Measurements from ENCODE around the gene ANKS1B.

ANKS1B gene

DNA sequence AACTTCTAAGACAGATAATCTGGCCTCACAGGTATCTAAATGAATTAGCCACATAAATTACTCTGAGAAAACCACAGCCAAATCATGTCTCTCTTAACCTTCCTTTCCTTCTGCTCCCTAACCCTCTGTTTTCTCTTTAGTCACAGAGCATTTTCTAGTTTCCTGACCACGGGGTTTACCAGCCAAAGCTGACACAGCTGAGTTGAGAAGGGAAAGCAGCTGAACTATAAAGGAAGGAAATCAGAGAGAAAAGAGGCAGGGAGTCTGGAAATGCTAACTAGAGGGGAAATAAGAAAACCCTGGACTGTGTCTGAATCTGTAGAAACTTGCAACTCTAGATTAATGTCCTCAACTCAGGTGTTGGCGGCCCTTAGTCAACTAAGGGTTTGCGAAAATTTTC is 24.4 kb downstream of the ANKS1B start:
- DNase-seq (ENCODE audit: low read depth in 1 of 2, low spot score in 1 of 2), result no peak

DNA sequence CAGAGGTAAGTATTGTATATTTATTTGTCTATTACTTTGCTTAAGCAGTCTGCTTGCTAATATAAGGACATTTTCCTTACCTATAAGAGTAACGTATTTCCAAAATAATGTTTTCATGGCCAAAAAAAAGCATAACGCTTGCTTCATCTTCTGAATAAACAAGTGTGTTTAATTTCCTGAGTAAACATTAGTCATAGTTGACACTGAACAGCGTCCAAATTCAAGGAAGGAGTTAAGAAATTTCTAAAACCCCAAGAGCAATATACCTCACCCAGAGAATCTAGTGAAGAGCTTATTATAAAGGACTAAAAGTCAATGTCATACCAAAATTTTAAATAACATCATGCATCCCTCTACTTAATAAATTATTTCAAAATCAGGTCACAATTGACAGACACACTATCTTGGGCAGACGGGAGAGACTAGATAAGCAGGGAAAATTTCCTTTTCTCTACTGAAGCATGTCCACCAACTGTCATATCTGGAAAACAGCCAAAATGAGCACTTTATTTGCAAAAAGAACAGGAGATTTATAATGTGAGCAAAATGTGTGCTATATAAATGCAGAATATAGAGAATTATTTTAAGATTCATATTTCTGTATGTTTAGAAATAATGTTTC is 25.1 kb downstream of the ANKS1B start:
- DNase-seq (ENCODE audit: low read depth in 1 of 2, low spot score in 1 of 2), result no peak

DNA sequence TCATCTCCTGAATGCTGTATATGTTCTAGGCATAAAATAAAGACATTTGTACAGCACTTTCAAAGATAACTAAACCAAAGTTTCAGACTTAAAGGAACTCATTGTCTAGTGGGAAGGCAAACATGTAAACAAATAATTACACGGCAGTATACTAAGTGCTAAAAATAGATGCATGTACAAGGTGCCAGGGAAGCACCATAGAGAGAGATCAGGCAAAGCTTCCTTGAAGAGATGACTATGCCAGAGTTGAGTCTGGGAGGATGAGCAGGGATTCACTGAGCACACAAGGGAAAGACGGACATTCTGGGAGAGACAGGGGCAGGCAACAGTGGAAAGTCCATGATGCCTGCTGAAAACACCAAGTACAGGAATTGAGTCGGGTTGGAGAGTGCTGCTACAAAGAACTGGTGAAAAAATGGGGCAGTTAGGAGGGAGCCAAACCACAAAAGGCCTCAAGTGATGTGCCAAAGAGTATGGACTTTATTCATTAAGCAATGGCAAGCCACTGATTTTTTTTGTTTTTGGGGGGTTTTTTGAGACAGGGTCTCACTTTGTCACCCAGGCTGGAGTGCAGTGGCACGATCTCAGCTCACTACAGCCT is 26.8 kb downstream of the ANKS1B start:
- DNase-seq (ENCODE audit: low read depth in 1 of 2, low spot score in 1 of 2), result no peak

DNA sequence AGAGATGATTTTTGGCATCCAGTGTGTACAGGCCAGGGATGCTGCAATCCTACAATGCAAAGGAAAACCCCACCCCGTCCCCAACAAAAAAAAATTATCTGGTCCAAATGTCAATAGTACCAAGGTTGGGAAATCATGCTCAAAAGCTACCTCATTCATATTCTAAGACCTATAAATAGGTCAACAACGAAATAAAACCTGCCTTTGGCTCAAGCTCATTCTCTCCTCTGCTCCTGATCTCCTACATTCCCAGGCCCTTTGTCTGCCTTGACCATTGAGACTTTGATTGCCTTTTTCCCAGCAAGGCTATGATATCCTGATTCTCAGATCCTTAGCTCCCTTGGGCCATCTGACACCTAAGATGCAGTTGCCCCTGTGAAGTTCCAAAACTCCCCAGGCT is 30.0 kb downstream of the ANKS1B start:
- no peak for DNase-seq (ENCODE audit: low read depth in 1 of 2, low spot score in 1 of 2)

DNA sequence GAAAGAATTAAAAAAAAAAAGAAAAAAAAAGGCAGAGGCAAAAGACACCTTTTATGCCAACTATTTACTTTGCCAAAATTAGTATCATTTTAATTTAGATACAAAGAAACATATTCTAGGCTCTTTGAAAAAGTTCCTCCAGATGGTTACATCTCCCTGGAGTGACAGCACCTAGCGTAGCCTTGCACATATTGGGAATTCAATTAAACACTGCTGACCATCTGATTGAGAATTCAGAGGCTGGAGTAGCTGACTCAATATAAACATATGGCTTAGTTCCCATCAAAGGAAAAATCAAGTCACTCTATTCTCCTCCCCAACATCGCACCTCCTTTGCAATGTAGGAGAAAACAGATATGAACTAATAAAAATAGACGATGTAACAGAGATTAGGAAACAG is 36.4 kb downstream of the ANKS1B start:
- no peak for DNase-seq (ENCODE audit: low read depth in 1 of 2, low spot score in 1 of 2)

DNA sequence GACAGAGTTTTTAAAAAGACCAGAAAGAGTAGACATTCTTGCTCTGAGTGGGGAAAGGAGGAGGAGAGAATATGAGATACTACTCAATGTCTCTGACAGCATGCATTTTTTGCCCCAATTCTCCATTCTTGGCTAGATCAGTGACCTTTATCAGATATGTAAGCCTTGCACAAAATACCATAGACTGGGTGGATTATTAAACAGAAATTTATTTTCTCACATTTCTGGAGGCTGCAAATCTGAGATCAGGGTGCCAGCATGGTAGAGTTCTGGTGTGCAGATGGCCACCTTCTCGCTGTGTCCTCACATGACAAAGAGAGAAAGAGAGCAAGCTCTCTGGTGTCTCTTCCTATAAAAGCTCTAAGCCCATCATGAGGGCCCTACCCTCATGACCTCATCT is 38.6 kb downstream of the ANKS1B start:
- no peak for DNase-seq (ENCODE audit: low read depth in 1 of 2, low spot score in 1 of 2)

DNA sequence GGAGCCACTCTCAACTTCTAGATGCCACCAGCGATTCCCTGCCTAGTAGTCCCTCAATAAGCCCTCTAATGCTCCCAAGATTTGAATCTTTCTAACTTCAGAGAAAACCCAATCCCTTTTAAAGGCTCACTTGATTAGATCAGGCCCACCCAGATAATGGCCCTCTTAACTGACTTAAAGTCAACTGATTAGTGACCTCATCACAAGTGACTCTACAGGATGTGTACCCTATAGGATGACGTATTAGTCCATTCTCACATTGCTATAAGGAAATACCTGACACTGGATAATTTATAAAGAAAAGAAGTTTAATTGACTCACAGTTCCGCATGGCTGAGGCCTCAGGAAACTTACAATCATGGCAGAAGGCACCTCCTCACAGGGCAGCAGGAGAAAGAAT is 49.1 kb downstream of the ANKS1B start:
- DNase-seq (ENCODE audit: low read depth in 1 of 2, low spot score in 1 of 2), result no peak

DNA sequence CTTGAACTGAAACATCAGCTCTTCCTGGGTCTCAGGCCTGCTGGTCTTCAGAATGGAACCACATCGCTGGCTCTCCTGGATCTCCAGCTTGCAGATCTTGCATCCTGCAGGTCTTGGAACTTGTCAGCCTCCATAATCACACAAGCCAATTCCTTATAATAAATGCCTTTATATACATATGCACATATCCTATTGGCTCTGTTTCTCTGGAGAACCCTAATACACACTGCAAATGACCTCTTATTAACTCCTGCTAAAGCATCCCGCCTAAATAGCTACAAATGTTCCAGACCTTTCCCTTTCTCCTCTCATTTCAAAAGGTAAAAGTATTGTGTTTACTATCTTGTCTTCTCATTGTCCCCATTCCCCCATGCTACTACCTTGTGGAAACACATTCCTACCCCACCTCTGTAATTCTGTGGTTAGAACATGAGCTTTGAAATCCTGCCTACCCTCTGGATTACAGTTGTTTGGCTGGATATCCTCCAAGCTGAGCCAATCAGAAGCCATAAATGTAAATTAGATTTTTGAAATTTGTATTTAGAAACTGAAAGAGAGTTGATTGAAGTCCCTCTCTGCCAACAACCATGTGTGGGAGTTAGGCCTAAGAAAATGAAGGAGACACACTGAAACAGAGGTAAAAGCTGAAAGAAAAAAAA is 58.1 kb downstream of the ANKS1B start:
- DNase-seq (ENCODE audit: low read depth in 1 of 2, low spot score in 1 of 2), result no peak

DNA sequence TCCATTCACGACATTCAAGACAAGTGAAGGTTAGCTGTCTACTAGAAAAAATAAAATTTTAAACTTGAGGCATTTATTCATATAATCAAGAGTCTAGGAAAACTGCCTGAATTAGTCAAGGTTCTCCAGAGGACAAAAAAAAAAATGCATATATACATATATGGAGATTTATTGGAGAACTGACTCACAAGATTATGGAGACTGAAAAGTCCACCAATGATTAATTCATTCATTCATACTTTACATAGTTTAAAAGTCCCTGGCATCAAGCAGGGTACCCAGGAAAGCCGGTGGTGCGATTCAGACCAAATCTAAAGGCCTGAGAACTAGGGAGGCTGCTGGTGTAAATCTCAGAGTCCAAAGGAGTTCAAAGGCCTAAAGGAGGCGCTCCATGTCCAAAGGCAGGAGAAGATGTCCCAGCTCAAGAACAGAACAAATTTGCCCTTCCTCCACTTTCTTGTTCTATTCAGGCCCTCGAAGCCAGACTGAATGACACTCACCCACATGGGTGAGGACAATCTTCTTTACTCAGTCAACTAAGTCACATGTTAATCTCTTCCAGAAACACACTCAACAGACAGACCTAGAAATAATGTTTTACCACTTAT is 64.3 kb downstream of the ANKS1B start:
- no peak for DNase-seq (ENCODE audit: low read depth in 1 of 2, low spot score in 1 of 2)

DNA sequence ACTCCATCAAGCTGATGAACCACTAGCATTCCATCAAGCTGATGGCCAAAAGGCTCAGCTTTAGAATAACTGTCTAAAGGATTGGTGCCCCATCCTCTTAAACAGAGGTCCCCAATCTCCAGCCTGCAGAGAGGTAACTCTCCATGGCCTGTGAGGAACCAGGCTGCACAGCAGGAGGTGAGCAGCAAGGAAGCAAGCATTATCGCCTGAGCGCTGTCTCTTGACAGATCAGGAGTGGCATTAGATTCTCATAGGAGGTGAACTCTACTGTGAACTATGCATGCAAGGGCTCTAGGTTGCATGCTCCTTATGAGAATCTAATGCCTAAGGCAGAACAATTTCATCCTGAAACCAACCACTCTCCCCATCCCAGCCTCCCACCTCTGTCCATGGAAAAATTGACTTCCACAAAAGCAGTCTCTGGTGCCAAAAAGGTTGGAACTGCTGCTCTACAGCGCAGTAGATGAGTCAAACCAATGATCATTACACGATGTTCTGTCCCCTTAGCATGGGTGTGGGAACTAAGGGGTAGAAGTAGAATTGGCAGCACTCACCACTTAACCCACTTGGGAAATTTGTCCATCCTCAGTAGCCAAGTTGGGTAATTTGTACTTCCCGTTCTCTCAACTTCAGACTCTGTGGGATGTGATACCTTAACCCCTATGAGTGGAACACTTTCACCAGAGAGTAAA is 66.9 kb downstream of the ANKS1B start:
- no peak for DNase-seq (ENCODE audit: low read depth in 1 of 2, low spot score in 1 of 2)

DNA sequence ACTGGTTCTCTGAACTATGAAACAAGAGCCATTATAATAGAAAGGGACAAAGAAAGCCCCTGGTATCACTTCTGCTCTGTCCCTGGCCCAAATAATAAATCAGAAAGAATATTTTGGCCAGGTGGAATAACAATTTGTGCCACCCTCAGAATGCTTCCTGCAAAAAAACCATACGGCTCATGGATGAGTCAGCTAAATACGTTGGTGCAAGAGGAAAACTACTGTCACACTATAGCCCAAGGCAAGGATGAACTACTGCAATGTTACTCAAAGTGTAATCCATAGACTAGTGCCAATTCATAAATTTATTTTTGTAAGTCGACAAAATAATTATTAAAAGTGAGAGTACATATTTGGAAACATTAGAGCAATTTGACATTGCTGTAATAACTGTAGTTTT is 68.2 kb downstream of the ANKS1B start:
- no peak for DNase-seq (ENCODE audit: low read depth in 1 of 2, low spot score in 1 of 2)

DNA sequence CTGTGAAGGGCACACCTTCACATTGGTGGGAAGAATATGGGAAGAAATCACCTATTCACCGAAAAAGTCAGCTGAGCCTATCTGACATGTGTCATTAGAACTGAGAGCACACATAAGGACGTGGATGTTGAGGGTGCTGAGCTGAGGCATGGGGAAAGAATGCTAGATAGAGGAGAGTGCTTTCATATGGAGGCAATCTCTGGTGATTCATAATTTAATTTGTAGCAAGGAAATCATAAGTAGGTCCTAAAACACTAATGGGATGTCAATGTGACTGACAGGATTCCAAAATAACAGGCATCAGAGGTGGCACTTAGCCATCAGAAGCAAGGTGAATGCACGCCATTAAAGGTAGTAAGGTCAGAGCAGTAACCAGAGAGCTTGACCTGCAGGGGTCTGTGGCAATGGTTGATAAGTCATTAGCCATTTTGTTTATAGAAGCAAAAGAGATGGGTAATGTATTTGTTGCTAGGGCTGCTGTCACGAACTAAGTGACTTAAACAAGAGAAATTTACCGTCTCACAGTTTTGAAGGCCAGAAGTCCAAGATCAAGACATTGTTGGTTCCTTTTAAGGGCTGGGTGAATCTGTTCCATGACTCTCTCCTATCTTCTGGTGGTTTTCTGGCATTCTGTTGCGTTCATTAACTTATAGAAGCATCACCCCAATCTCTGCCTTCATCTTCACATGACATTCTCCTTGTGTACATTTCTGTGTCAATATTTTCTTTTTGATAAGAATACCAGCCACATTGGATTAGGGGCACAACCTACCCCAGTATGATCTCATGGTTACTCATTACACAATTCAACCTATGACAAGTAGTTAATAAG is 69.3 kb downstream of the ANKS1B start:
- no peak for DNase-seq (ENCODE audit: low read depth in 1 of 2, low spot score in 1 of 2)

DNA sequence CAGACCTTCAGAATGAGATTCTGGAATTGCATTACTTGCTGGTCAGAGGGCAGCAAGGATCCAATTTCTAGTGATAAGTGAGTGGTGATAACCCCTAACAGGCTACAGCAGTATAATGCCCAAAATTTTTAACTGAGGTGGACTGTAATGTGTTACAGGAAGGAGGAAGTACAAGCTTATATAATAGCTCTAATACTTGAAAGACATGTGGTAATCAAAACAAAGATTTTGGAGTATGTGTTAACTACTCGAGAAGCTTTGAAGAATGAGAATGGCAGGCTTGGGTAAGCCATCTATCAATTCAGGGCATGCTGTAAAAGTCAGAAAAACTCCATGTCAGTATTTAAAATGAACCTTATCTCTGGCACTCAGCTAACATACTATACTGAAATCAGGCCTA is 70.5 kb downstream of the ANKS1B start:
- no peak for DNase-seq (ENCODE audit: low read depth in 1 of 2, low spot score in 1 of 2)

DNA sequence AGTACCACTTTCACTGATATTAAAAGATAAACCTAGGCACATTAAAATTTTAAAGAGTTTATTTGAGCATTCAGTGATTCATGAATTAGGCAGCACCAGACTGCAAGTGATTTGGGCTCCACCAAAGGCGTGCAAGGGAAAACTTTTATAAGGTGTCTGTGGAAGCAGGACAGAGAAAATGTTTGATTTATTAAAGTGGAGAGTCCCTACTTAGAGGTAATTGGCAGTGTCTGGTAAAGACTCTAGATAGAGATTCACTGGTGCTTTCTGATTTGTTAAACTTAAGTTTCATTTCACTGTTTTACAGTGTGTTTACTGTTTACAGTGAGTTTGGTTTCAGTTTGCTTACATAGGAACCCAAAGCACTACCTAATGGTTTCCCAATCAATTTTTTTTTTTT is 72.8 kb downstream of the ANKS1B start:
- no peak for DNase-seq (ENCODE audit: low read depth in 1 of 2, low spot score in 1 of 2)

DNA sequence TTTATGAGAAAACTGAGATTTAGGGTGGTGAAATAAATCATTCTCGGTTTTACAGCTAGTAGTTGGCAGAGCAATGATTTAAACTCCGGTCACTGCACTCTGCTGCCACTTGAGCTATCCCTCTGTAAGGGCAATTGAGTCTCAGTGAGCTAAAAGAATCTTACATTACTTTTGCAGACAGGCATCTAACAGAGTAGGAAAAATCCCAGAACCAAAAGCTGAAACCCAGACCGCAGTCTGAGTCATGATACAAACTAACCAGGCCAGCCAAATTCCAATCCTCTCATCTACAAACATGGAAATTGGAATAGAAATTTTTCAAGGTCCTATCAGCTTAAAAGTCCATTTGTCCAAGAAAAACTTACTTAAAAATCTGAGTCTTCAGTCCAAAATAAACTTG is 73.7 kb downstream of the ANKS1B start:
- no peak for DNase-seq (ENCODE audit: low read depth in 1 of 2, low spot score in 1 of 2)

DNA sequence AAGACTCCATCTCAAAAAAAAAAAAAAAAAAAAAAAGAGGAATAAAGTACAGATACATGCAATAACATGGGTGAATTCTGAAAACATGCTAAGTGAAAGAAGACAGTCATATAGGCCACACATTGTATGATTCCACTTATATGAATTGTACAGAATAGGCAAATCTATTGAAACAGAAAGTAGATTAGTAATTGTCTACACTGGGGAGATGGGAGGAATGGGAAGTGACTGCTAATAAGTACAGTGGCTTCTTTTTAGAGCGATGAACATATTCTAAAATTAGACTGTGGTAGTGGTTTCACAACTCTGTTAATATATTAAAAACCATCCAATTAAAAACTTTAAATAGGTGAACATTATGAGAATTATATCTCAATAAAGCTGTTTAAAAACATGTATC is 74.4 kb downstream of the ANKS1B start:
- no peak for DNase-seq (ENCODE audit: low read depth in 1 of 2, low spot score in 1 of 2)

DNA sequence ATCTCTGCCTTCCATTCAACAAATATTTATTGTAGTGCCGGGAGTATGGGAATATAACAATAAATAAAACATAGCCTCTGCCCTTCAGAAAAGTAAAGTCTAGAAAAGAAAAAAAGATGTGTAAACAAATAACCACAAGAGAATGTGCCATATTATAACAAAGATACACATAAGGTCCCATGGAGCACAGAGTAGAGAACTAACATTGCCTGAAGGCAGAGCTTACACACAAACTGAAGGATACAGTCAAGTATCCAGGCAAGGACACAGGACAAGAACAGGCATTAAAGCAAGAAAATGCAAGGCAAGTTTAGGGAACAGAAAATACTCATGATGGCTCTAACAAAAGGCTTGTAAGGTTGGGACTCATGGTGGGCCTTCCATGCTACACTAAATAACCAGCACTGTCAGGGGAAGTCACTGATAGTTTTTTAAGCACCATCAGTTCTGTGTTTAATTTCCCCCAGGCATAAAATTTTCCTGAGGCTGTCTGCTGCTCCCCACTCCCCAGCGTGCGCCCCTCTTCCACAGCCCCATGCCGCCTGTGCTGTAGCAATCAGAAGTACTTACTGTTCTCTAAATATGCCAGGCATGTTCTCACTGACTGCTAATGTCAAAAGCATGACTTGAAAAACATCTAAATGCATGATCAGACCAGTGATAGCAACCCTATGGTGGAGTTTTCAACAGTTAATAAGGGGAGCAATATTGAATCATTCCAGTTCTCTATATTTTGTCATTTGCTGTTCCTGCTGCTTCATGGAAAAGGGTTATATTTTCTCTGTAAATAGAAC is 77.8 kb downstream of the ANKS1B start:
- DNase-seq (ENCODE audit: low read depth in 1 of 2, low spot score in 1 of 2), result no peak

DNA sequence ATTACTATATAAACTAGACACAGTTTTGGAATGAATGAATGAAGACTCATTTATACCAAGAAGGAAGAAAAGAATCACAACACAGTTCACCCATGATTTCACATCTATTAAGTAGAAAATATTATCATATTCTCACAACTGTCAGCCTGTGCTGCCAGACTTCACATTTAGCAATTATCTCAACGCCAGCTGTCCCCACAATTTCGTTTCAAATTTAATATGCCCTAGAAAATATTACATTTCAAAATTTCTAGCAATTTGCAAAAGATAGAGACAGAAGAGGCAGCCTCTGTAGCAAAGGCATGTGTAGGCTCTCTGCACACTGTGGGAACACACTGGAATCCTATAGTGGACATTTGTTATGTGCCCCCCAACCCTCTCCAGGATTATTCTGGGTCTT is 83.6 kb downstream of the ANKS1B start:
- no peak for DNase-seq (ENCODE audit: low read depth in 1 of 2, low spot score in 1 of 2)

DNA sequence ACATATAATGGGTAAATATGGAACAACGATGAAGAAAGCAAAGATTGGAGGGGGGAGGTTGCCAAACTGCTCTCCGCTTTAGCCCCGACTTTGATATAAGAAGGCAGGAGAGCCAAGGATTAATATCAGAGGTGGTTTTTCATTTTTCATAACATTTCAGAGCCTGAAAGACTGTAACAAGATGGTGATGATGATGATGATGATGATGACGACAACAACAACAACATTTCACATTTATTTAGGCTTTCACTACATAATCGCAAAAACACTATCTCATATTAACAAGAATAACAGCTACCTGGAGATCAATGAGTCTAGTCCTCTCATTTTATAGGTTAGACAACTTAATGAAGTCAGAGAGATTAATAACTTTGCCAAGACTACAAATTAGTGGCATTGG is 86.1 kb downstream of the ANKS1B start:
- no peak for DNase-seq (ENCODE audit: low read depth in 1 of 2, low spot score in 1 of 2)

DNA sequence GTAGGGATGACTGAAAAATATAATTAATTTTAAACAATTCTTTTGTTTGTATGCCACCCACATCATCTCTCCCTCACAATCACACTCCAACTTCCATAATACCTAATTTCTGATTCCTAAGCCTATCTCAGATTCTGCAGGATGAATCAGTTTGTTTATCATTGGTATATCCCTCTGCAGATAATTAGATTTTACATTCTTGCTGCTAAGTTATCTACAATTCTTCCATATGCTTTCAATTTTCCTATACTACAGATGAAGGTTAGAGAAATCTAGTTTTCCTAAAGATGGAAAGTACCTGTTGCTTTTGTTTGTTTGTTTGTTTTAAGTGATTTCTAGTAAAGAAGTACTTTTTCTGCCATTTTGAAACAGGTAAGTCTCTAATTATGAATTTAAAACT is 105.3 kb downstream of the ANKS1B start:
- DNase-seq (ENCODE audit: low read depth in 1 of 2, low spot score in 1 of 2), result no peak
